B cell (primary cell): ENCODE results near the gene MAP2K1.

ENCODE experiments used
- EZH2 ChIP-seq: IDR thresholded peaks from 2 replicates; pipeline ENCODE4 v1.6.1; 2012; ENCODE audit warnings: borderline replicate concordance, low read depth, mild to moderate bottlenecking, moderate library complexity, low read length; ENCODE audit not compliant: insufficient read depth, poor library complexity, severe bottlenecking
- TF ChIP-seq, protein P1 (sequence below): fragments of 200-600 bp; IDR thresholded peaks from one replicate; pipeline ENCODE4 v1.8.0; 2022; ENCODE audit warnings: antibody characterized with exemption, mild to moderate bottlenecking

DNA sequence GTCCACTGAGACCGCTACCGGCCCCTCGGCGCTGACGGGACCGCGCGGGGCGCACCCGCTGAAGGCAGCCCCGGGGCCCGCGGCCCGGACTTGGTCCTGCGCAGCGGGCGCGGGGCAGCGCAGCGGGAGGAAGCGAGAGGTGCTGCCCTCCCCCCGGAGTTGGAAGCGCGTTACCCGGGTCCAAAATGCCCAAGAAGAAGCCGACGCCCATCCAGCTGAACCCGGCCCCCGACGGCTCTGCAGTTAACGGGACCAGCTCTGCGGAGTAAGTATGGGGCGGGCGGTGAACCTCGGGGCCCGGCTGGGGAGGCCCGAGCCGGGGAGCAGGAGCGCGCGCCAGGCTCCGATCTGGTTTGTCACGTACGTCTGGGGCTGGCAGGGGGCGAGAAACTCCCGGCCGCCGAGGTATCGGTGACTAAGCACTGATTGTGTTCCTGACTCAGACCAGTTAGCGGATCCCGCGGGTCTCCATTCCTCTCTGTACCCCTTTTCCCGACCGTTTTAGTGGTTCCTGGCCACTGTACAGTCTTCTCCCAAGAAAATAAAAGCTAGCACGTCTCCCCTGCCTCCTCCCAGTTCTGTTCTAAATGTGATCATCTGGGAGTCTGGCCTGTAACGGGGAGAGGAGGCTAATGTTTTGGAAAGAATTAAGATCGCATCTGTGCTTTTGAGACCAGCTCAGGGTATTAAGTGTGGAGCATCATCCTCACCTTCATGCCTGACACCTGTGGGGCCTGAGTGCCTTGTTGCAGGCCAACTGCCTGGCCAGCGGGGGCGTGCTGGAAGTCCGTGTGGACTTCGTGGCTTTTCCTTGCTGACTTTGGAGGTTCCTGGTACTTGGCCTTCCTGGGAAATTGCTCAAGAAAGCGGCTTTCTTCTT is 691 bp downstream of the MAP2K1 start:
- TF ChIP-seq, protein P1, sequence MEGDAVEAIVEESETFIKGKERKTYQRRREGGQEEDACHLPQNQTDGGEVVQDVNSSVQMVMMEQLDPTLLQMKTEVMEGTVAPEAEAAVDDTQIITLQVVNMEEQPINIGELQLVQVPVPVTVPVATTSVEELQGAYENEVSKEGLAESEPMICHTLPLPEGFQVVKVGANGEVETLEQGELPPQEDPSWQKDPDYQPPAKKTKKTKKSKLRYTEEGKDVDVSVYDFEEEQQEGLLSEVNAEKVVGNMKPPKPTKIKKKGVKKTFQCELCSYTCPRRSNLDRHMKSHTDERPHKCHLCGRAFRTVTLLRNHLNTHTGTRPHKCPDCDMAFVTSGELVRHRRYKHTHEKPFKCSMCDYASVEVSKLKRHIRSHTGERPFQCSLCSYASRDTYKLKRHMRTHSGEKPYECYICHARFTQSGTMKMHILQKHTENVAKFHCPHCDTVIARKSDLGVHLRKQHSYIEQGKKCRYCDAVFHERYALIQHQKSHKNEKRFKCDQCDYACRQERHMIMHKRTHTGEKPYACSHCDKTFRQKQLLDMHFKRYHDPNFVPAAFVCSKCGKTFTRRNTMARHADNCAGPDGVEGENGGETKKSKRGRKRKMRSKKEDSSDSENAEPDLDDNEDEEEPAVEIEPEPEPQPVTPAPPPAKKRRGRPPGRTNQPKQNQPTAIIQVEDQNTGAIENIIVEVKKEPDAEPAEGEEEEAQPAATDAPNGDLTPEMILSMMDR = no peak
- TF ChIP-seq EZH2 = no peak
